ENCODE data around the gene POLR2J3.
"Not testable (repeated sequence)": the region's sequence is repeated elsewhere in the genome, so short reads cannot be mapped to it uniquely, and the experiment has no call there.

POLR2J3 gene

GRCh38 chr7:102520797-102521196 is 51.6 kb downstream of the POLR2J3 start:
- not testable (repeated sequence) for DNase-seq (ENCODE audit: low read depth in 2 of 2)

- not testable (repeated sequence) for DNase-seq (ENCODE audit: low read depth in 2 of 2)
These were observed 54.7 kb downstream of the POLR2J3 start, which contains the start of gene RASA4B for GRCh38 chr7:102517550-102518147. Gene RASA4B, minus strand, starts transcription at chr7:102517777. Its CDS starts 67 bp downstream, at chr7:102517710.
